ENCODE data around the gene NCR3LG1. TPM values are rescaled to one million over a fixed set of nuclear protein-coding genes. Genes with fewer than 3 reads are reported as not detected.

NCR3LG1 gene
- total and polyA plus RNA-seq, 5 donors from 2014 or later: 0.12 to 0.69 TPM; not detected in 3

DNA sequence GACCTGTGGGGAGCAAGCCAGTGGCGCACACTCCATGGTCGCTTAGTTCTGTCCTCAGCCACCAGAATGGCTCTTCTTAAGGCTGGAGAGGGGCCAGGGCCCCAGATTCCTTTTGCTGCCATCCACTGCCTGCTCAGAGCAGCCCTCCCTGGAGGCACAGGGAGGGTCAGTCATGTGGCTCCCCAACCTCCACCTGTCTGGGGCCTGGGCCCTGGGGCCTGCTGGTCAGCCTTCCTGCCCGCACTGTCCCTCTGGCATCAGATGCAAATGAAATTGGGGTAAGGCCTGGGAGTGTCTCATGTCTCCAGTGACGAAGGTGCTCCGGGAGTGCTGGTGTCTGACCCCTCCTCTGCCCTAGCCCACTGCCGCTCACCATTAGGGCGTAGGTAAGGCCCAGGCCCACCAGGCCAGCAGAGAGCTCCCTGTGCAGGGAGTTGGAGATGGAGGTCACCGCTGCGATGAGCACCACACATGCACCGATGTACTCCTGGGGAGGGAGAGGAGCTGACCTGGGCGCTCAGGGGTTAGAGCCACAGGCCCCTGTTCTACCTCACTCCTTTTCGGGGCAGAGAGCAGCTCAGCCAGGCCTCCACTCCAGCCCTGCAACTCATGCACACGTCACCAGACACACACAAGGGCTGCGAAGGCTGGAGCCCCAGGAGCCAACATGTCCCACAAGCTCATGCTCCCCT lies 45.9 kb downstream of the NCR3LG1 start:
- no peaks in the 10 kb centered on the region for H3K4me1 Mint-ChIP-seq
- no peak overlapping the region for H3K27ac Mint-ChIP-seq
- H3K4me3 ChIP-seq (ENCODE audit: low read depth, low read length): no peak overlapping the region
- H3K36me3 Mint-ChIP-seq: no peaks in the 10 kb centered on the region
- H3K9me3 ChIP-seq (ENCODE audit: control insufficient read depth in 2 of 2, low read length in 2 of 2): no peaks in the 10 kb centered on the region
- H3K4me3 Mint-ChIP-seq: no peak overlapping the region
- H3K9me3 Mint-ChIP-seq: peaks cover 0 to 2% (median 0%) of the 10 kb centered on the region in 7 donors
- no peaks in the 10 kb centered on the region for H3K36me3 ChIP-seq (ENCODE audit: control insufficient read depth, insufficient read depth, low read length)
- ATAC-seq (ENCODE audit: low read depth in 2 of 2) (no peak), DNase-seq (no peak)
- no peaks in the 10 kb centered on the region for H3K27me3 ChIP-seq (ENCODE audit: control insufficient read depth, insufficient read depth, low read length)
- H3K27me3 Mint-ChIP-seq: no peaks in the 10 kb centered on the region
- no peak overlapping the region for H3K27ac ChIP-seq (ENCODE audit: insufficient read depth, low read length, poor library complexity, severe bottlenecking)
- H3K4me1 ChIP-seq (ENCODE audit: control insufficient read depth, insufficient read depth, low read length, poor library complexity, severe bottlenecking): no peaks in the 10 kb centered on the region

- H3K4me1 ChIP-seq (ENCODE audit: control insufficient read depth, insufficient read depth, low read length, poor library complexity, severe bottlenecking): no peaks in the 10 kb centered on the region
- ATAC-seq (ENCODE audit: low read depth in 2 of 2): no peak
- DNase-seq: no peak
- no peak overlapping the region for H3K4me3 ChIP-seq (ENCODE audit: low read depth, low read length)
- no peaks in the 10 kb centered on the region for H3K27me3 ChIP-seq (ENCODE audit: control insufficient read depth, insufficient read depth, low read length)
- Mint-ChIP-seq H3K27ac (peak overlapping the region in 1 of 3 donors; percentile 60), H3K4me1 (no peaks in the 10 kb centered on the region), H3K4me3 (no peak overlapping the region), H3K36me3 (no peaks in the 10 kb centered on the region), H3K27me3 (no peaks in the 10 kb centered on the region), H3K9me3 (peaks cover 0 to 2% (median 0%) of the 10 kb centered on the region in 7 donors)
- H3K36me3 ChIP-seq (ENCODE audit: control insufficient read depth, insufficient read depth, low read length): no peaks in the 10 kb centered on the region
- no peak overlapping the region for H3K27ac ChIP-seq (ENCODE audit: insufficient read depth, low read length, poor library complexity, severe bottlenecking)
- no peaks in the 10 kb centered on the region for H3K9me3 ChIP-seq (ENCODE audit: control insufficient read depth in 2 of 2, low read length in 2 of 2)
These were observed 47.6 kb downstream of the NCR3LG1 start for GRCh38 chr11:17399236-17399635.

GRCh38 chr11:17400048-17400775 lies 48.6 kb downstream of the NCR3LG1 start:
- no peaks in the 10 kb centered on the region for H3K27me3 ChIP-seq (ENCODE audit: control insufficient read depth, insufficient read depth, low read length)
- no peaks in the 10 kb centered on the region for H3K4me1 Mint-ChIP-seq

GRCh38 chr11:17401316-17401715 lies 49.7 kb downstream of the NCR3LG1 start:
- no peak for DNase-seq
- no peak overlapping the region for H3K27ac ChIP-seq (ENCODE audit: insufficient read depth, low read length, poor library complexity, severe bottlenecking)
- Mint-ChIP-seq H3K9me3 (peaks cover 0 to 2% (median 0%) of the 10 kb centered on the region in 7 donors), H3K36me3 (no peaks in the 10 kb centered on the region), H3K4me3 (no peak overlapping the region), H3K4me1 (no peaks in the 10 kb centered on the region), H3K27ac (peak overlapping the region in 1 of 3 donors; percentile 44), H3K27me3 (no peaks in the 10 kb centered on the region)
- no peaks in the 10 kb centered on the region for H3K36me3 ChIP-seq (ENCODE audit: control insufficient read depth, insufficient read depth, low read length)
- no peaks in the 10 kb centered on the region for H3K9me3 ChIP-seq (ENCODE audit: control insufficient read depth in 2 of 2, low read length in 2 of 2)
- no peaks in the 10 kb centered on the region for H3K4me1 ChIP-seq (ENCODE audit: control insufficient read depth, insufficient read depth, low read length, poor library complexity, severe bottlenecking)
- H3K27me3 ChIP-seq (ENCODE audit: control insufficient read depth, insufficient read depth, low read length): no peaks in the 10 kb centered on the region
- no peak overlapping the region for H3K4me3 ChIP-seq (ENCODE audit: low read depth, low read length)
- ATAC-seq (ENCODE audit: low read depth in 2 of 2): no peak

More at GRCh38 chr11:17400048-17400775, 48.6 kb downstream of the NCR3LG1 start:
- Mint-ChIP-seq H3K27me3 (no peaks in the 10 kb centered on the region), H3K36me3 (no peaks in the 10 kb centered on the region), H3K4me3 (peak overlapping the region in 1 of 4 donors; percentile 67), H3K9me3 (peaks cover 0 to 2% (median 0%) of the 10 kb centered on the region in 7 donors), H3K27ac (peak overlapping the region in 1 of 3 donors; percentile 44)
- Histone ChIP-seq H3K36me3 (ENCODE audit: control insufficient read depth, insufficient read depth, low read length) (no peaks in the 10 kb centered on the region), H3K27ac (ENCODE audit: insufficient read depth, low read length, poor library complexity, severe bottlenecking) (no peak overlapping the region), H3K4me3 (ENCODE audit: low read depth, low read length) (no peak overlapping the region), H3K4me1 (ENCODE audit: control insufficient read depth, insufficient read depth, low read length, poor library complexity, severe bottlenecking) (no peaks in the 10 kb centered on the region), H3K9me3 (ENCODE audit: control insufficient read depth in 2 of 2, low read length in 2 of 2) (no peaks in the 10 kb centered on the region)
- ATAC-seq (ENCODE audit: low read depth in 2 of 2): peak in 1 of 2 donors; percentile 31
- DNase-seq: no peak

DNA sequence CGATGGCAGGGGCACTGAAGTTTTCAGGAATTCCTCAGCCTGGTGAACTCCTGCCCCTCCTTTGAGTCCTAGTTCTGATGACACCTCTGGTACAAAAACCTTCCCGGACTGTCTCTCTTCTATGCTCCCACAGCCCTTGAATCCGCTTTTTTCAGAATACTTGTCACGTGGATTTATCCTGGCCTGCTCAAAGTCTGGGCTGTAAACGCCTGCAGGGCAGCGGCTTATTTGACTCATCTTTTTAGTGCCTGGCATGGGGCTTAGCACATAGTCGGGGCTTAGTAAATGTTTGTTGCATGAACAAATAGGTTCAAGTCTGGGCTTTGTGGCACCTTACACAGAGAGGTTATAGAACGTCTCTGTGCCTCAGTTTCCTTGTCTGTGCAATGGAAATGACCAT lies 50.2 kb downstream of the NCR3LG1 start:
- DNase-seq: no peak
- no peaks in the 10 kb centered on the region for H3K36me3 ChIP-seq (ENCODE audit: control insufficient read depth, insufficient read depth, low read length)
- no peak overlapping the region for H3K4me3 ChIP-seq (ENCODE audit: low read depth, low read length)
- no peaks in the 10 kb centered on the region for H3K4me1 ChIP-seq (ENCODE audit: control insufficient read depth, insufficient read depth, low read length, poor library complexity, severe bottlenecking)
- H3K36me3 Mint-ChIP-seq: no peaks in the 10 kb centered on the region
- no peak overlapping the region for H3K4me3 Mint-ChIP-seq
- H3K4me1 Mint-ChIP-seq: no peaks in the 10 kb centered on the region
- no peak for ATAC-seq (ENCODE audit: low read depth in 2 of 2)
- H3K9me3 ChIP-seq (ENCODE audit: control insufficient read depth in 2 of 2, low read length in 2 of 2): no peaks in the 10 kb centered on the region
- no peak overlapping the region for H3K27ac Mint-ChIP-seq
- H3K9me3 Mint-ChIP-seq: peaks cover 0 to 2% (median 0%) of the 10 kb centered on the region in 7 donors
- no peaks in the 10 kb centered on the region for H3K27me3 ChIP-seq (ENCODE audit: control insufficient read depth, insufficient read depth, low read length)
- H3K27me3 Mint-ChIP-seq: no peaks in the 10 kb centered on the region
- H3K27ac ChIP-seq (ENCODE audit: insufficient read depth, low read length, poor library complexity, severe bottlenecking): no peak overlapping the region

- Mint-ChIP-seq H3K9me3 (peaks cover 0 to 2% (median 0%) of the 10 kb centered on the region in 7 donors), H3K27ac (no peak overlapping the region)
These were observed 50.9 kb downstream of the NCR3LG1 start for GRCh38 chr11:17402486-17402885.

DNA sequence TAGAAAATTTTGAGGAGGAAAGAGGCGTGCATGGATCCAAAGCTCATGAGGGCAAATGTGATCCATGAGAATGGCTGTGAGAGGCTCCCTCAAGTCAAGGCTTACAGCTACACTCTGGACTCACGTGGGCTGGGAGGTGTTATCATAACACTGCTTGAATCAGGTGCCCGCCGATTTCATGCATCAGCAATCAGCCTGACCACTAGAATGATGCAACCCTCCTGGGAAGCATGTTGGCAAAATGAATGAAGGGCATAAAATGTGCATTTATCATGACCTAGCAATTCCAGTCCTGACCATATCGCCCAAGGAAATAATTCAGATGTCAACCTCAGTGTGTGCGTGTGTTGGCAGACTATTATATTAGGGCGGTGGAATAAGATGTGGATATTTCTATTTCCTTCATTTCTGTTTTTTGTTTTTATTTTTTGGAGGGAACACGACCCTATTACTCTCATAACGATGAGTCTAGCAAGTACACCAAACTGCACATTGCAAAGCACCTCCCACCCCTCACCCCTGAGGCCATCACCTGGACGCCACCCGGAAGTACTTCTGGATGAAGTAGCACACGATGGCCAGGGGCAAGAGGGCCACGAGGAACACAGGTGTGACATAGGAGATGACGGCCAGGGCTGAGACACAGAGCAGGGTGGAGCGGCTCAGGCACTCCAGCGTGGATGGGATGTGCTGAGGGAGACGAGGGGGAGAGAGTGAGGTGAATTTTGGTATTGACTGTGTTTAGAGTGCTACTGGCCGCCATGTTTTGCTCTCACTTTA lies 52.6 kb downstream of the NCR3LG1 start:
- no peaks in the 10 kb centered on the region for H3K36me3 Mint-ChIP-seq
- H3K27me3 ChIP-seq (ENCODE audit: control insufficient read depth, insufficient read depth, low read length): no peaks in the 10 kb centered on the region
- no peak overlapping the region for H3K4me3 ChIP-seq (ENCODE audit: low read depth, low read length)
- no peak overlapping the region for H3K27ac Mint-ChIP-seq
- H3K4me1 Mint-ChIP-seq: no peaks in the 10 kb centered on the region
- H3K27ac ChIP-seq (ENCODE audit: insufficient read depth, low read length, poor library complexity, severe bottlenecking): no peak overlapping the region
- no peaks in the 10 kb centered on the region for H3K36me3 ChIP-seq (ENCODE audit: control insufficient read depth, insufficient read depth, low read length)
- no peak overlapping the region for H3K4me3 Mint-ChIP-seq
- H3K27me3 Mint-ChIP-seq: no peaks in the 10 kb centered on the region
- no peaks in the 10 kb centered on the region for H3K4me1 ChIP-seq (ENCODE audit: control insufficient read depth, insufficient read depth, low read length, poor library complexity, severe bottlenecking)
- H3K9me3 Mint-ChIP-seq: peaks cover 0 to 1% (median 0%) of the 10 kb centered on the region in 7 donors
- H3K9me3 ChIP-seq (ENCODE audit: control insufficient read depth in 2 of 2, low read length in 2 of 2): no peaks in the 10 kb centered on the region
- DNase-seq: no peak
- ATAC-seq (ENCODE audit: low read depth in 2 of 2): no peak

More at GRCh38 chr11:17402486-17402885, 50.9 kb downstream of the NCR3LG1 start:
- Histone ChIP-seq H3K36me3 (ENCODE audit: control insufficient read depth, insufficient read depth, low read length) (no peaks in the 10 kb centered on the region), H3K4me1 (ENCODE audit: control insufficient read depth, insufficient read depth, low read length, poor library complexity, severe bottlenecking) (no peaks in the 10 kb centered on the region), H3K9me3 (ENCODE audit: control insufficient read depth in 2 of 2, low read length in 2 of 2) (no peaks in the 10 kb centered on the region), H3K4me3 (ENCODE audit: low read depth, low read length) (no peak overlapping the region), H3K27me3 (ENCODE audit: control insufficient read depth, insufficient read depth, low read length) (no peaks in the 10 kb centered on the region), H3K27ac (ENCODE audit: insufficient read depth, low read length, poor library complexity, severe bottlenecking) (no peak overlapping the region)
- DNase-seq: no peak
- no peak for ATAC-seq (ENCODE audit: low read depth in 2 of 2)
- Mint-ChIP-seq H3K4me1 (no peaks in the 10 kb centered on the region), H3K36me3 (no peaks in the 10 kb centered on the region), H3K27me3 (no peaks in the 10 kb centered on the region), H3K4me3 (no peak overlapping the region)

Data from CD4-positive, CD25-positive, alpha-beta regulatory T cell (primary cell).